Glomerular visceral epithelial cell (primary cell): ENCODE results near the gene TMEM191C.
A peak's percentile ranks its signal among the peaks of the same experiment; 100 is the strongest.
"Not testable (repeated sequence)": the region's sequence is repeated elsewhere in the genome, so short reads cannot be mapped to it uniquely, and the experiment has no call there.

Experiments used
- DNase-seq: peaks from one replicate; pipeline ENCODE4 v3.0.0-alpha.2; 2016; ENCODE audit errors: extremely low spot score

The TMEM191C gene

GRCh38 chr22:21446128-21446826 lies 20.9 kb upstream of the TMEM191C start:
- DNase-seq, result no peak

DNA sequence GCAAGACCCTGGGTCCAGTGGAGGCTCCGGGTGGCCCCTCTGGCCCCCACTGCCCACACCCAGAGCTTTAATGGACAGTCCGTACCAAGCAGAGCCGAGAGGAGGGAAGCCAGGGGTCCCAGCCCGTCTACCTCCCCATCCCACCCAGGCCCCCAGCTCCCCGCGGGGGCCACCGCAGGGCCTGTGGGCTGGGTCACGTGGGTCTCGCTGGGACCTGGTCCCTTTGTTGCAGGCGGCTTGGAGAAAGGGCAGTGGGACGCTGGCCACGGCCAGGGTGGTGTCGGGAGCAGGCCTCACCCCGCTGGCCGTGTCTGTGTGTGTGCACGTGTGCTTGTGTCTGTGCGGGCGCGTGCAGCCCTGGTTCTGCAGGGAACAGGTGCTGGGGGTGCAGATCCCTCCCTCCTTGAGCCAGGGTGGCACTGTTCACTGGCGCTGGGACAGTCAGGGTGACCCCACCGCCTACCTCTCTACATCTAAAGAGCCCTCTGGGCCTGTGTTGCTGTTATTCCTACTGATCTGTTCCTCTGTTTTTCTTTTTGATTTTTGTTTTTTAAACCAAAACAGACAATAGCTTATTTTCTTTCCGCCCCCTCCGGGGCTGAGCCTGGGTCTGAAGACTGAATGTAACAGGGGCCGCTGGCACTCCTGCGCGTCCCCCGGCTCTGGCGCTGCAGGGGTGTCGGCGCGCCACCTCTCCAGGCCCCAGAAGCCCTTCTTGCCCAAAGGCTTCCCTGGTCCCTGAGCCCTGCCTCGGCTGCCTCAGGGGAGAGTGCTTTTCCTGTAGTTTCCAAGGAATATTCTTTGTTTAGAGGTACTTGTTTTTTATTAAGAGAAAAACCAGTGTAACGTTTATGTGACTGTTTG lies 20.1 kb upstream of the TMEM191C start:
- DNase-seq, result no peak

- DNase-seq, result no peak
Observed at GRCh38 chr22:21447694-21448402, 19.3 kb upstream of the TMEM191C start.

- DNase-seq, result no peak
Observed at GRCh38 chr22:21448627-21449416, 18.4 kb upstream of the TMEM191C start.

GRCh38 chr22:21449531-21450319 lies 17.5 kb upstream of the TMEM191C start:
- no peak for DNase-seq

- no peak for DNase-seq
Observed at GRCh38 chr22:21450320-21450831, 16.8 kb upstream of the TMEM191C start.

- no peak for DNase-seq
Observed at GRCh38 chr22:21450858-21451353, 16.3 kb upstream of the TMEM191C start.

DNA sequence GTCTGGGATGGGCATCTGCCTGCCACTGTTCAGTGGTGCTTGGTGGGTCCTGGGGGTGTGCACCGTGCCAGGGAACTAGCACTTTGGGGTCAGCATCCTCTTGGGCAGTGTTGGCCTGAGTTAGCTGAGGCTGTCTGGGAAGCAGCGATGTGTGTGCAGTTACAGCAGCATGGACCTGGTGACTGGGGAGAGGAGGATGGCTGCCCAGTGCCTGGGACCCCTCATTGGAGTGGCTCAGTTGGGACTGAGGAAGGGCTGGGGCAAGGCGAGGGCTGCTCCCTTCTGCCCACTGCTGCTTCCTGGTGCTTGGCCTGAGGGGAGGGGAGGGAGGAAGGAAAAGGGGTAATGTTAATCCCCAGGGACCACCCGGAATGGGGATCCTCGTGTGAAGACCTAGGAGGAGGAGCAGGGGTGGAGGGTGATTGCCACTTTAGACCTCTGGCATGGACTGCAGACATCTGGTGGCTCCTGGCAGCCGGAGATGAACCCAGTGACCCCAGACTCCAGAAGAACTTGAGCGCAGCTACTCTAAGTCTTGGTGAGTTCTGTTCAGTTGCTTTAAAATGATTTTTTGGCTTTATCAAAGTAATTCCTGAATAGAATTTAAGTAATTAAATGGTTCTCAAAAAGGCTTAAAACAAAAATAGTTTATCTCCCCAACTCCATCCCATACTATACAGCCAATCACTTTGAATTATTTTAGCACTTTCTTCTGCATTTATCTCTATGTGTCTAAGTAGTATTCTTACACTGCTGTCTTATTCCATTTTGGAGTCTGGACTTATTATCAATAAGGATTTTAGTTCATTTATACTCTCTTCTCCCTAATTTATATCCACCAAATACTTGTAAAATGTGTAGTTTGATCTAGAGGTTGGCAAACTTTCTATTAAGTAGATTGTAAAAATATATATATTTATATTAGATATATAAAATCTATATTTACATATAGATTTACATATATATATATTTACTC lies 15.4 kb upstream of the TMEM191C start:
- no peak for DNase-seq

DNA sequence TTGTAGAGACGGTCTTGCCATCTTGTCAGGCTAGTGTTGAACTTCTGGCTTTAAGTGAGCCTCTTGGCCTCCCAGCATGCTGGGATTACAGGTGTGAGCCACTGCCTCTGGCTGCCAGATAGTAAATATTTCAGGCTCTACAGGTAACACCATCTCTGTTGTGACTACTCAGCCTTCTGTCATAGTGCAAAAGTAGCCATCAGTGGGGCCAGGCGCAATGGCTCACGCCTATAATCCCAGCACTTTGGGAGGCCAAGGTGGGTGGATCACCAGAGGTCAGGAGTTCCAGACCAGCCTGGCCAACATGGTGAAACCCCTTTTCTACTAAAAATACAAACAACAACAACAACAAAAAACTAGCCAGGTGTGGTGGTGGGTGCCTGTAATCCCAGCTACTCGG lies 14.5 kb upstream of the TMEM191C start:
- not testable (repeated sequence) for DNase-seq

DNA sequence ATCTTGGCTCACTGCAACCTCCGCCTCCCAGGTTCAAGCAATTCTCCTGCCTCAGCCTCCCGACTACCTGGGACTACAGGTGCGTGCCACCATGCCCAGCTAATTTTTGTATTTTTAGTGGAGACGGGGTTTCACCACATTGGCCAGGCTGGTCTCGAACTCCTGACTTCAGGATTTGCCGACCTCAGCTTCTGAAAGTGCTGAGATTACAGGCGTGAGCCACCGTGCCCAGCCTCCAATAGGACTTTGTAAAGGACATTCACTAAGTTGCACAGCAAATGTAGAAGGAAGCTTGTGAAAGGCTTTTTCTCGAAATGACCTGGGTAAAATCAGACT lies 12.2 kb upstream of the TMEM191C start:
- not testable (repeated sequence) for DNase-seq

DNA sequence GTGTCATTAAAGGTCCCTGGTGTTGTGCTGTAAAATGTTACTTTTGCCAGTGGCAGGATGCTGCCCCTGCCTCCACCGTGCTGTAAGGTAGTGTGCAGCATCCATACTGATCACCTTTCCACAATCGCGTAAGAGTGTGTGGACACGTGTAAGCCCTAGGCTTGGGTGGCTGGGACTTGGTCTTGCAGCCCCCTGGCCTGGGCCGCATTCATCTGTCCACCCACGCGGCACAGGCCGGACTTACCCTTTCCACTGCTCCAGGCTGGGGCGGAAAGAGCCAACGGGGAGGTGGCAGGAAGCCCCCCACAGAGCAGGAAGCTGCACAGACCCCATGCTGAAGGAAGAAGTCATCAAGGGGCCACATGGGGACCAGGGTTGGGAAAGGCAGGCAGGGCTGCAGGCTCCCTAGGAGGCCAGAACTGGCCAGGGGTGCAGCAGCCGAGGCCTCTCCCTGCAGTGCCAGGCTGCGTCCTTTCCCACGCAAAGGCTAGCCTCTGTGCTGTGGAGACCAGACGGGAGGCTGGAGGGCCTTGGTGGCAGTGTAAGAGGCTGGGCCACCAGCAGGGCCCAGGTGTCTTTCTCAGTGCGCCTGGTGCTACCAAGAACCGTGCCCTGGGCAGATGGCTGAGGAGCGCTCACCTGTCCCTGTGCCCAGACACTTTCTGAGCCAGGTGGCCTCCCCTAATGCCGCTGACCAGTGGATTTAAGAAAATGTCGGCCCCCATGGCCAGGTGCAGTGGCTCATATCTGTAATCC lies 11.7 kb upstream of the TMEM191C start:
- DNase-seq, result no peak

GRCh38 chr22:21457023-21457787 lies 10.0 kb upstream of the TMEM191C start:
- DNase-seq, result no peak

DNA sequence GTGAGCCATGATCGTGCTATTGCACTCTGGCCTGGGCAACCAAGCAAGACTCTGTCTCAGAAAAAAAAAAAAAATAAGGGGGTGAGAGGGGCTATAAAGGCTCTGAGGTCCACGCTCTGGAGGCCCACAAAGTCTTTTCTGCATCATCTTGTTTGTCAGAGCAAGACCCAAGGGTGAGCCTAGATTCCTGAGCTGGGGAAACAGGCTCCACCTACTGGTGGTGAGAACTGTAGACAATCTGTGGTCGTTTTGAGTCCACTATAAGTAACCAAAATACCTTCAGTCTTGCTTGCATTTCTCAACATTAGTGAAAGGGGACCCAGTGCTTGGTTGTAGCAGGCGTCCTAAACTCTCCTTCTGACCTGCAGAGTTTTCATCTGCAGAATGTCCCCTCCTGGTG lies 4.5 kb upstream of the TMEM191C start:
- DNase-seq, result not testable (repeated sequence)

- DNase-seq, result peak; percentile 90
Observed at GRCh38 chr22:21468194-21469096, 1.3 kb downstream of the TMEM191C start.

- DNase-seq, result not testable (repeated sequence)
Observed at GRCh38 chr22:21469097-21469994, 2.2 kb downstream of the TMEM191C start.

DNA sequence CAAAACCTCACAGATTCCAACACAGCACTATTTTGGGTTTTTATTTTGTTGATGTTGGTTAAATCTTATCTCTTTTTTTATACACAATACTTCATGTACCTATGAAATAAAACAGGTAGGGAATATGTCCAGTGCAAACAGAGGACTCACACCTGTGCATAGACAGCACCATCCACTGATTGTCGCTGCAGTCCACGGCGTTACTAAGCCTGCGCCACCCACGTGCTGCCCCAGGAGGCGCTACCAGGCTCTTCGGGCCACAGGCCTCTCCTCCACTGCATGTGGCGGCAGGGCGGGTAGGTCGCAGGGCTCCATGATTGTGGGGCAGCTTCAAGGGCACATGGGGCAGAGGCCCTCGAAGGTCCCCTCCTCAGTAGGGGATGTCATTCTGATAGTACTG lies 5.8 kb downstream of the TMEM191C start:
- DNase-seq, result not testable (repeated sequence)
